GM20000 (cell line): ENCODE results near the gene ZNRF4.
"Not testable (repeated sequence)": the region's sequence is repeated elsewhere in the genome, so short reads cannot be mapped to it uniquely, and the experiment has no call there.

Experiments used
- DNase-seq: peaks from one replicate; pipeline ENCODE4 v3.0.0; 2012; ENCODE audit warnings: low spot score
- TF ChIP-seq, protein P1 (sequence below): IDR thresholded peaks from 2 replicates; pipeline ENCODE4 v1.5.1; 2012; ENCODE audit warnings: mild to moderate bottlenecking, control low read depth; ENCODE audit errors: extremely low read depth, missing control alignments

Gene ZNRF4

DNA sequence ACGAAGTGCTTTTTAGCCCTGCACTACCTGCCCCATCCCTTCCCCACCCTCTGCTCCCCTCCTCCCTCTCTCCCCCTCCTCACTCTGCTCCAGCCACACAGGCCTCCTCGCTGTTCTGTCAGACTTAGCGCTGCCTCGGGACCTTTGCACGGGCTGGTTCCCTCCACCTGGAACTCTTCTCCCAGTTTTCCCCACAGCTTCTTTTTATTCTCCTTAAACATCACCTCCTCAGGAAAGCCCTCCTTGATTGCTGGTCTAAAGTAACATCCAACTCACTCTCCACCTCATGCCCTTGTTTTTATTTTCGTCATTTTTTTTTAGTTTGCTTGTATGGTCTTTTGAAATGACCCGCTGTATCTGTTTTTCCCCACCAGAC is 19.6 kb upstream of the ZNRF4 start:
- DNase-seq: no peak
- TF ChIP-seq, protein P1, sequence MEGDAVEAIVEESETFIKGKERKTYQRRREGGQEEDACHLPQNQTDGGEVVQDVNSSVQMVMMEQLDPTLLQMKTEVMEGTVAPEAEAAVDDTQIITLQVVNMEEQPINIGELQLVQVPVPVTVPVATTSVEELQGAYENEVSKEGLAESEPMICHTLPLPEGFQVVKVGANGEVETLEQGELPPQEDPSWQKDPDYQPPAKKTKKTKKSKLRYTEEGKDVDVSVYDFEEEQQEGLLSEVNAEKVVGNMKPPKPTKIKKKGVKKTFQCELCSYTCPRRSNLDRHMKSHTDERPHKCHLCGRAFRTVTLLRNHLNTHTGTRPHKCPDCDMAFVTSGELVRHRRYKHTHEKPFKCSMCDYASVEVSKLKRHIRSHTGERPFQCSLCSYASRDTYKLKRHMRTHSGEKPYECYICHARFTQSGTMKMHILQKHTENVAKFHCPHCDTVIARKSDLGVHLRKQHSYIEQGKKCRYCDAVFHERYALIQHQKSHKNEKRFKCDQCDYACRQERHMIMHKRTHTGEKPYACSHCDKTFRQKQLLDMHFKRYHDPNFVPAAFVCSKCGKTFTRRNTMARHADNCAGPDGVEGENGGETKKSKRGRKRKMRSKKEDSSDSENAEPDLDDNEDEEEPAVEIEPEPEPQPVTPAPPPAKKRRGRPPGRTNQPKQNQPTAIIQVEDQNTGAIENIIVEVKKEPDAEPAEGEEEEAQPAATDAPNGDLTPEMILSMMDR: no peak

DNA sequence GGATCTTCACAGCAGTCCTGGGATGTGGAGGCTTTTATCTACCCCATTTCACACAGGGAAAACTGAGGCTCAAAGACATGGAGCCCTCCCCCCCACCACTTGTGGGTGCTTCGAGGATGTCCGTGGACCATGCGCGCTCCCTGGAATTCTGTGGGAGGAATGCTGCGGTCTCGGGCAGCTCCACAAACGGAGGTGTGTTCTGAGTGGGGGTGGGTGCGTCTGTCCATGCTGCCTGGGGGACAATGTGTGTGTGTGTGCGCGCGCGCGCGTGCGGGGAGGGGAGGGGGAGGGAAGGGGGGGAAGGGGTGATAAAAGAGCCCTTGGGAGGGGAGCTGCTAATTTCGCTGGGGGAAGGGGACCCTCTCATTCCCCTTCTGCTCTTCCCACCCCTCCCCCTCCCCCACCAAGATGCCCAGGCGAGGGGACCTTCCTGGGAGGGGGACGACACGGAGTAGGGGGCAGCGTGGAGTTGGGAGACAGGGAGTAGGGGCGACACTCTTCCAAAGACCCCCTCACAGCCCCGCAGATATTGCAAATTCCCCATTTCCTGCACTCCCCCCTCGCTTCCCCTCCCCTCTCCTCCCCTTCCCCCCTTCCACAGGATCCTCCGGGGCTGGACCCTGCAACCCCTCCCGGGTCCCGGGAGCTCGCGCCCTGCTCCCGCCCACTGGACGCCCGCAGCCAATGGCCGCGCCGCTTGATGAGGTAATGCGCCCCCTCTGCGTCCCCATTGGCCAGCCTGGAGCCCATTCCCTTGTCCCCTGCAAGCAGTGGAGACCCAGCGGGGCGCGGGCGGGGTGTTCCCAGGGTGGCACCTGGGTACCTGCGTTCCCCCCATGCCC is 18.9 kb upstream of the ZNRF4 start:
- TF ChIP-seq, protein P1: no peak
- no peak for DNase-seq

DNA sequence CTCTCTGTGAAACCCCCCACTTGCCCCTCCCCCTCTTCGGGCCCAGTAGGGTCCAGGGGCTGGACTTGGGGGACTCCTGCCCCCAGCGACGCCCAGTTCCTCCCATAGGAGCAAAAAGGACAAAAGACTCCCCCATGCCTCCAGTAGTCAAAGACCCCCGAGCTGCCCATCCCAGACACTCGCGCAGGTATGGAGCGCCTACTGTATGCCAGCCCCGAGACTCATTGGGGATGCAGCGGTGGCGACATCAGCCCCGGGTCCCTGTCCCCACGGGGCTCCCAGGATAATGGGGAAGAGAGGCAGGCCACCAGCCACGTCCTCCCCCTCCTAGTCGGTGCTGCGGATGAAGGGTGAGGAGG is 18.3 kb upstream of the ZNRF4 start:
- TF ChIP-seq, protein P1: no peak
- DNase-seq: no peak

DNA sequence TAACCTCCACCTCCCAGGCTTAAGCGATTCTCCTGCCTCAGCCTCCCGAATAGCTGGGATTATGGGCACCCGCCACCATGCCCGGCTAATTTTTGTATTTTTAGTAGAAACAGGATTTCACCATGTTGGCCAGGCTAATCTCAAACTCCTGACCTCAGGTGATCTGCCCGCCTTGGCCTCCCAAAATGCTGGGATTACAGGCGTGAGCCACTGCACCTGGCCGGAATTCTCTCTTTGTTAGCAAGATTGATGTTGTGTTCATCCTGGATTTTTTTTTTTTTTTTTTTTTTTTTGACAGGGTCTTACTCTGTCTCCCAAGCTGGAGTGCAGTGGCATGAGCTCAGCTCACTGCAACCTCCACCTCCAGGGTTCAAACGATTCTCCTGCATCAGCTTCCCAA is 16.5 kb upstream of the ZNRF4 start:
- not testable (repeated sequence) for DNase-seq

DNA sequence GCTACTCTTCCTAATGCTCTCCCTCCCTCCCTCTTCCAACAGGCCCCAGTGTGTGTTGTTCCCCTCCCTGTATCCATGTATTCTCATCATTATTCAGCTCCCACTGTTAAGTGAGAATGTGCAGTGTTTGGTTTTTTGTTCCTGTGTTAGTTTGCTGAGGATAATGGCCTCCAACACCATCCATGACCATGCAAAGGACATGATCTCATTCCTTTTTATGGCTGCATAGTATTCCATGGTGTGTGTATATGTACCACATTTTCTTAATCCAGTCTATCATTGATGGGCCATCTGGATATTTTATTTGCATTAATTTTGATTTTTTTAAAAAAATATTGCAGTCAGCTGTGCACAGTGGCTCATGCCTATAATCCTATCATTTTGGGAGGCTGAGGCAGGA is 15.8 kb upstream of the ZNRF4 start:
- TF ChIP-seq, protein P1: no peak
- no peak for DNase-seq

DNA sequence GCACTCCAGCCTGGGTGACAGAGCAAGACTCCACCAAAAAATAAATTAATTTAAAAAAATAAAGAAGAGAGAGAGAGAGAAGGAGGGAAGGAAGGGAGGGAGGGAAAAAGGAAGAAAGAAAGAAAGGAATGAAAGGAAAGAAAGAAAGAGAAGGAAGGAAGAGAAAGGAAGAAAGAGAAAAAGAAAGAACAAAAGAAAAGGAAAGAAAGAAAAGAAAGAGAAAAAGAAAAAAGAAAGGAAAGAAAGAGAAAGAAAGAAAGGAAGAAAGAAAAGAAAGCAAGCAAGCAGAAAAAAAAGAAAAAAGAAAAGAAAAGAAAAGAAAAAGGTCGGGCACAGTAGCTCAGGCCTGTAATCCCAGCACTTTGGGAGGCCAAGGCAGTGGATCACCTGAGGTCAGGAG is 14.9 kb upstream of the ZNRF4 start:
- no peak for DNase-seq
- TF ChIP-seq, protein P1: no peak

DNA sequence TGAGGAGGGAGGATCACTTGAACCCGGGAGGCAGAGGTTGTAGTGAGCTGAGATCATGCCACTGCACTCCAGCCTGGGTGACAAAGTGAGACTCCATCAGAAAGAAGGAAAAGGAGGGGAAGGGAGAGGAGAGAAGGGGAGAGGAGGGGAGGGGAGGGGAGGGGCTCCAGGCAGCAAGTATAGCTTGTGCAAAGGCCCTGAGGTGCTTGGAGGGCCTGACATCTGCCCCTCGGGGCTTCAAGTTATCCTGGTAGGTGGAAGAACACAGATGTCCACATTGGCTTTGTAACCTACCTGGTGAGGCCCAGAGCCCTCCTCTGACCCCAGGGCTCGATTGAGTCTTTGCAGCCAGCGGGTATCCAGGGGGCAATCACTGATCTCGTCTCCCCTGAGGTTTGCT is 11.5 kb upstream of the ZNRF4 start:
- TF ChIP-seq, protein P1: no peak
- no peak for DNase-seq

DNA sequence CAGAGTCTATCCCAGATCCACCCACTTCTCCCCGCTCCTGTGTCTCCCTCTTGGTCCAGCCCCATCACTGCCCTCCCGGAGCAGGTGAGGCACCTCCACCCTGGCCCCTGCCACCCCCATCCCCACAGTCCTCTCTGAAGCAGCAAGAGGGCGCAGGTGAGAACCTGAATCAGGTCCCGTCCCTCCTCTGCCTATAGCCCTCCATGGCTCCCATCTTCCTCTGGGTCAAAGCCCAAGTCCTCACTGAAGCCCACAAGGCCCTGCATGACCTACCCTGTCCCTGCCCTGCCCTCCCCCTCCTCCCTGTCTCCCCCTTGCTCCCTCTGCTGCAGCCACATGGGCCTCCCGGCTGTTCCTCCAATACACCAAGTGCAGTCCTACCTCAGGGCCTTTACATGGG is 10.8 kb upstream of the ZNRF4 start:
- DNase-seq: no peak
- TF ChIP-seq, protein P1: no peak
